Parietal lobe (tissue), 1 donor: ENCODE measurements around the gene POLR1E. TPM values are rescaled to one million over a fixed set of nuclear protein-coding genes. Genes with fewer than 3 reads are reported as not detected.

ENCODE experiments used
- total RNA-seq: library from RNA; depleted of rRNA; stranded (reverse); fragments of >200 nt; gene quantifications from one replicate; pipeline ENCODE4 v1.2.3, GENCODE V29; 2014

Gene POLR1E, protein sequence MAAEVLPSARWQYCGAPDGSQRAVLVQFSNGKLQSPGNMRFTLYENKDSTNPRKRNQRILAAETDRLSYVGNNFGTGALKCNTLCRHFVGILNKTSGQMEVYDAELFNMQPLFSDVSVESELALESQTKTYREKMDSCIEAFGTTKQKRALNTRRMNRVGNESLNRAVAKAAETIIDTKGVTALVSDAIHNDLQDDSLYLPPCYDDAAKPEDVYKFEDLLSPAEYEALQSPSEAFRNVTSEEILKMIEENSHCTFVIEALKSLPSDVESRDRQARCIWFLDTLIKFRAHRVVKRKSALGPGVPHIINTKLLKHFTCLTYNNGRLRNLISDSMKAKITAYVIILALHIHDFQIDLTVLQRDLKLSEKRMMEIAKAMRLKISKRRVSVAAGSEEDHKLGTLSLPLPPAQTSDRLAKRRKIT
- 36.3 TPM for total RNA-seq

DNA sequence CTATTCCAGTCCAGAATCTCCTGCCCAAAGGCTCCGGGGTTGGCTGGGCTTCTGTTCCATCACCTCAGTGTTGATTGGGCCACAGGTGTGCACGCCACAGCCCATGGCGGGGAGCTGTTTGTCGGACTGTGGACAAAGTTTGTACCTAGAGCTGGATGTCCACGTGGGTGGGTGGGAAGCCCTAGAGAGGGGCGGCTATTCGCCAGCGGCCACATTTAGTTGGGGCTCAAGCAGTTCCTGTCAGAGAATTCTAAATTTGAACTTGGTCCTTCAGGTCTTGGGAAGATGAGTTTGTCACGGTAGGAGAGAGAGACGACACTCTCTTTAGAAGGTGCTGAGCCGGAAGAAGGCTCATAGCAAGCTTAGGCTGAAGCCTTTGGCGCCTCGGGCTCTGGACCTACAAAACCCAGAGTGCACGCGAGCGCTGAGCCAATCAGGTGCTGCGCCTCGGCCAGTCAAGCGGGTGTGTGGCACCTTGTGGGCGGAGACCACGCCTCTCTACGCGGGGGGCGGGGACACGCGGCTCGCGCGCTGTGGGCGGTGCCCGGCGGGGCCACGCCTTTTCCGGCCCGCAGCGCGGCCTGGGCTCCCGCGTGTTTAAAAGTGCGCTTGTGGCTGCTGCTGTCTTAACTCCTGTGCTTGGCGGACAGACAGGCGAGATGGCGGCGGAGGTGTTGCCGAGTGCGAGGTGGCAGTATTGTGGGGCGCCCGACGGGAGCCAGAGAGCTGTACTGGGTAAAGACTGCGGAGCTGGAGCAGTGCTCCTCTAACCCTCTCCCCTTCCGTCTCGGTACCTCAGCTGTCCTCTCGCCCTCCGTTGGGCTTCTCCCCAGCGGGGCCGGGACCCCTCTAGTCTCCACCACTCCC is at the start of gene POLR1E:
Gene POLR1E, plus strand, starts transcription at position 560 of the 867 bp plus-strand sequence. Its CDS starts 100 bp downstream, at position 660.

DNA sequence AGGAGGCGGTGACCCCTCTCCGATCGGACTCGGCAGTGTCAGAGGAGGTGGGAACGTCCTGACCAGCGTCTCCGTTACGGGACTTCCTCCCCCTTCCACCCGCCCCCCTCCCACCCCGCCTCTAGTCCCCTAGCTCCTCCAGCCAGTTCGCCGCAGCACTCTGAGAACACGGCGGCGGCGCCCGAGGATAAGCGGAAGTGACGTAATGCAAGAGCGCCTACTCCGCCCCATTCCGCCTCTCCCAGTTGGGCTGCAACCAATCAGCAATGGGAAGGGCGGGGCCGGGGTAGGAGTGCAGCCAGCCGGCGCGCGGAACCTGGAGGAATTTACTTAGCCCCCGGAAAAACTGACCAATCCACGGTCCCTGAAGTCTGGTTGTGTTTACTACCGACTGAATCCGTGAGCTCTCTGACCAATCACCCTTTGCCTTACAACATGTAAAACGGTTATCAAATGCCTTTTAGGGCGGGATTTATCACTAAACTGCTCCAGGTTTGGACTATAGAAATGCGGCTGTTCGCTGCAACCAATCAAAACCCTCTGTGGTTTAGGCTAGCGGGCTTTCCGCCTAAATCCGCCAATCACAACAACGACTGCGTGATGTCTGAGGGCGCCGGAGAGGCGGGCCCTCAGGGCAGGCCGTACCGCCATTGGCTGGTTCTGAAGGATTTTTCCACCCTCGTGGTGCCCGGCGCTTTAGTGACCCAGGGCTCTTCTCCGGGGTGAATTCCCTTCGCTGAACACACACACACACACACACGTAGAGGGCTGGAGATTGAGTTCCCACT is 20.3 kb upstream of the POLR1E start, which contains the start of gene ZBTB5:
Gene ZBTB5, minus strand, starts transcription at position 202 of the 788 bp plus-strand sequence. CDS start 22,899 bp downstream, outside the sequence.

Other genes starting within 250 kb of the POLR1E start
- gene GRHPR, start 63.3 kb upstream of the POLR1E start, total RNA-seq: 63.9 TPM
- 29.1 TPM for gene ZBTB5, start 20.5 kb upstream of the POLR1E start, total RNA-seq
- 17.5 TPM for gene FBXO10, start 90.4 kb downstream of the POLR1E start, total RNA-seq
- gene TOMM5, start 106.6 kb downstream of the POLR1E start, total RNA-seq: 81.7 TPM
- gene FRMPD1, start 165.0 kb downstream of the POLR1E start, total RNA-seq: 1.3 TPM